Heart right ventricle (tissue), 16 donors: ENCODE measurements around the gene KRT37. TPM values are rescaled to one million over a fixed set of nuclear protein-coding genes. Genes with fewer than 3 reads are reported as not detected.
A peak's percentile ranks its signal among the peaks of the same experiment; 100 is the strongest.

ENCODE experiments used
- ATAC-seq, 8 donors: fragments of 200-7000 bp; cut with Tn5 transposase; one replicate each; pipeline ENCODE4 v1.9.1; 2020; ENCODE audit warnings: mild to moderate bottlenecking in 8 of 8, moderate library complexity in 8 of 8, moderate number of reproducible peaks in 1 of 8
- DNase-seq, 2 donors: peaks; one replicate each; pipeline ENCODE4 v3.0.0-alpha.2; 2020
- H3K27ac ChIP-seq, 10 donors: fragments of 200-600 bp; sonication (generic) in 2 of 10; one replicate each; pipeline versions ENCODE4 v1.5.0 to v1.8.0; 2020 to 2022; ENCODE audit warnings: mild to moderate bottlenecking in 3 of 10
- H3K27me3 ChIP-seq, 7 donors: fragments of 200-600 bp; one replicate each; pipeline ENCODE4 v1.8.0; 2021 to 2022; ENCODE audit warnings: mild to moderate bottlenecking in 2 of 7
- H3K36me3 ChIP-seq, 9 donors: fragments of 200-600 bp; sonication (generic) in 1 of 9; one replicate each; pipeline versions ENCODE4 v1.5.0 to v1.8.0; 2020 to 2022; ENCODE audit warnings: mild to moderate bottlenecking in 2 of 9
- H3K4me1 ChIP-seq, 9 donors: fragments of 200-600 bp; sonication (generic) in 1 of 9; one replicate each; pipeline versions ENCODE4 v1.5.0 to v1.8.0; 2020 to 2022; ENCODE audit warnings: mild to moderate bottlenecking in 4 of 9
- H3K4me3 ChIP-seq, 10 donors: fragments of 200-600 bp; sonication (generic) in 2 of 10; one replicate each; pipeline versions ENCODE4 v1.5.0 to v1.8.0; 2020 to 2022; ENCODE audit warnings: mild to moderate bottlenecking in 7 of 10, moderate library complexity in 2 of 10
- H3K9me3 ChIP-seq, 11 donors: fragments of 200-600 bp in 10 of 11; sonication (generic) in 2 of 11; one replicate each; pipeline versions ENCODE4 v1.5.0 to v1.8.0; 2013 to 2022; ENCODE audit warnings: mild to moderate bottlenecking in 2 of 11, control low read depth in 1 of 11, moderate library complexity in 1 of 11
- WGBS, 2 donors: extraction: QIAGEN DNeasy Blood & Tissue Kit; methylation state at CpG; one replicate each; pipeline ENCODE4 v1.1.7; 2013; ENCODE audit warnings: inconsistent platforms in 1 of 2; 5-methylcytosine and 5-hydroxymethylcytosine counted together
- intact Hi-C, 10 donors: fragments of 100-400 bp; cut with DNase I; formaldehyde crosslinking; loops; one replicate each; pipeline versions ENCODE4 v1.11.1 to v1.14.2; 2022
- polyA plus RNA-seq, 2 donors: library from polyadenylated mRNA; stranded (reverse); fragments of 200-250 nt; gene quantifications; one replicate each; pipeline ENCODE4 v1.2.3, GENCODE V29; 2013
- total RNA-seq, 10 donors: library from RNA; stranded (reverse); fragmentation: NEBNext Ultra II Directional in 3 of 10; extraction: Animal tissue kit (Norgen Biotek cat#: 25700) in 3 of 10; gene quantifications; one replicate each; pipeline versions ENCODE4 v1.2.1 to v1.2.4, GENCODE V29; 2021 to 2023
- TF ChIP-seq, protein P1 (sequence below), 9 donors: fragments of 200-600 bp; sonication (generic) in 2 of 9; IDR thresholded peaks; one replicate each; pipeline versions ENCODE4 v1.5.0 to v1.8.0; 2021 to 2022; ENCODE audit warnings: antibody characterized with exemption in 9 of 9, mild to moderate bottlenecking in 5 of 9, moderate library complexity in 1 of 9
- donor health status: Arrhythmogenic right ventricular cardiomyopathy.
- donor health status: ischemic (EF 13 %, LVEDD 7.1; RV severe dilation, severe dysfunction).
- donor health status: healthy with polysubstance abuse.
- donor health status: DM: no; HTN: yes; CAD: no.
- donor health status: DM: no; HTN: no; CAD: no.
- donor health status: ischemic (EF 25% LVEDD 6.9; RV normal size, moderate dysfunction).
- donor health status: ischemic (EF 25% LVEDD 5.7; RV mildly dilated, moderate dysfunction).
- donor health status: healthy.
- donor health status: DM: yes; HTN: yes; CAD: no.
- donor health status: Ischemic cardiomyopathy.
- donor health status: ischemic (EF 35%, LVEDD 5.7; RV mildly dilated, moderate dysfunction).
- donor health status: nonischemic (EF 11% LVEDD 7.7; RV severe dilation, severe dysfunction).
- donor health status: DM: yes; HTN: yes; CAD: no.
- donor health status: PGD.
- donor health status: ischemic (EF 29% LVEDD 5.4; RV normal size, mild dysfunction).
- donor health status: nonischemic (EF 23%, LVEDD 6.1; RV moderate dilation, normal function).

The KRT37 gene
- total and polyA plus RNA-seq, 12 donors, result not detected

DNA sequence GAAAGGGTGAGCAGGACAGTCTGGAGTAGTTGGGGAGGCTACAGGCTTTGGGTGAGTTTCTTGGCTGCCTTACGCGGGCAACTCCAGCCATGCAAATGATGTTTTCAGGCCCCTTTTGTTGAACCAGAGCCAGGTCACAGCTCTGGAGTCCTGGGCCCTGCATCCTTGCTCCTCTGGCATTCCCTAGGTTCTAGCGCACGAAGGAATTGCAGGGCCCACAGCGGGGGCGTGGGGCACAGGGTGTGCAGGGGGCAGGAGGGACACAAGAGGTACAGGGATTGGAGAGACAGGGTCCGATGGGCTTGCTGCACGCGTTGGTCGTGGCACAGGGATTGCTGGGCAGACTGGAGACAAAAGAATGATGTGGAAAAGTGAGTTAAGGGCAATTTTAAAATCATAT is 30.6 kb downstream of the KRT37 start:
- Histone ChIP-seq H3K36me3 (no peaks in the 10 kb centered on the region), H3K4me1 (peaks cover 0 to 16% (median 12%) of the 10 kb centered on the region in 9 donors), H3K9me3 (no peaks in the 10 kb centered on the region), H3K27me3 (peaks cover 0 to 22% (median 0%) of the 10 kb centered on the region in 7 donors), H3K4me3 (no peak overlapping the region), H3K27ac (no peak overlapping the region)
- DNase-seq, result no peak
- peak in 1 of 8 donors; percentile 40 for ATAC-seq
- TF ChIP-seq, protein P1, sequence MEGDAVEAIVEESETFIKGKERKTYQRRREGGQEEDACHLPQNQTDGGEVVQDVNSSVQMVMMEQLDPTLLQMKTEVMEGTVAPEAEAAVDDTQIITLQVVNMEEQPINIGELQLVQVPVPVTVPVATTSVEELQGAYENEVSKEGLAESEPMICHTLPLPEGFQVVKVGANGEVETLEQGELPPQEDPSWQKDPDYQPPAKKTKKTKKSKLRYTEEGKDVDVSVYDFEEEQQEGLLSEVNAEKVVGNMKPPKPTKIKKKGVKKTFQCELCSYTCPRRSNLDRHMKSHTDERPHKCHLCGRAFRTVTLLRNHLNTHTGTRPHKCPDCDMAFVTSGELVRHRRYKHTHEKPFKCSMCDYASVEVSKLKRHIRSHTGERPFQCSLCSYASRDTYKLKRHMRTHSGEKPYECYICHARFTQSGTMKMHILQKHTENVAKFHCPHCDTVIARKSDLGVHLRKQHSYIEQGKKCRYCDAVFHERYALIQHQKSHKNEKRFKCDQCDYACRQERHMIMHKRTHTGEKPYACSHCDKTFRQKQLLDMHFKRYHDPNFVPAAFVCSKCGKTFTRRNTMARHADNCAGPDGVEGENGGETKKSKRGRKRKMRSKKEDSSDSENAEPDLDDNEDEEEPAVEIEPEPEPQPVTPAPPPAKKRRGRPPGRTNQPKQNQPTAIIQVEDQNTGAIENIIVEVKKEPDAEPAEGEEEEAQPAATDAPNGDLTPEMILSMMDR (IDR thresholded peaks at IDR 0.05), result no peak
- 85 to 88% methylated on average over 10 of the region's 10 CpGs for WGBS, 2 donors
- intact Hi-C loops, result loop anchor here in 1 of 10 donors (10.0 kb wide), 1 partner anchor 61 kb away; no protein-coding TSS in a partner anchor

DNA sequence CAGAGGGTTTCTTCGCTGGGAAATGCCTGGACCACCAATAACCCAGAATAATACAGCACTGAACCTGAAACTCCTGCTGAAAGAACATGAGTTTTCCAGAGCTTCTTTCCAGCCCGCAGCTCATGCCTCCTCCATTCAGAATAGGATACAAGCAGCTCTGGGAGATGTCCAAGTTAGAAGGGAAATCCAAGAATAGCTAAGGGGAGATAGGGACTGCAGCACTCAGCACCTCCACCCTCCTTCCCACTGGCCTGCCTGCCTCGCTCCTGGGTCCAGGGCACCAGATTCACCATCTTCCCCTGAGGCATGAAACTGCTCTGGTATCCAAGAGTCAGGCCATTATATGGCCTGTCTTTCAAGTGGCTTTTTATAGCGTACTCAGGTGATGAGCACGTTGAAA is 31.1 kb downstream of the KRT37 start:
- peak; percentile 75 to 97 (median 92) for ATAC-seq
- H3K27ac ChIP-seq, result peak overlapping the region in 1 of 10 donors; percentile 22
- TF ChIP-seq, protein P1 (IDR thresholded peaks at IDR 0.05), result no peak
- no peaks in the 10 kb centered on the region for H3K9me3 ChIP-seq
- 22 to 33% methylated on average over 5 of the region's 5 CpGs for WGBS, 2 donors
- intact Hi-C loops, result loop anchor here in 1 of 10 donors (10.0 kb wide), 1 partner anchor 62 kb away; no protein-coding TSS in a partner anchor
- H3K36me3 ChIP-seq, result no peaks in the 10 kb centered on the region
- H3K4me3 ChIP-seq, result no peak overlapping the region
- peaks cover 0 to 18% (median 0%) of the 10 kb centered on the region in 7 donors for H3K27me3 ChIP-seq
- peak; percentile 29 to 35 for DNase-seq
- H3K4me1 ChIP-seq, result peaks cover 0 to 16% (median 12%) of the 10 kb centered on the region in 9 donors

DNA sequence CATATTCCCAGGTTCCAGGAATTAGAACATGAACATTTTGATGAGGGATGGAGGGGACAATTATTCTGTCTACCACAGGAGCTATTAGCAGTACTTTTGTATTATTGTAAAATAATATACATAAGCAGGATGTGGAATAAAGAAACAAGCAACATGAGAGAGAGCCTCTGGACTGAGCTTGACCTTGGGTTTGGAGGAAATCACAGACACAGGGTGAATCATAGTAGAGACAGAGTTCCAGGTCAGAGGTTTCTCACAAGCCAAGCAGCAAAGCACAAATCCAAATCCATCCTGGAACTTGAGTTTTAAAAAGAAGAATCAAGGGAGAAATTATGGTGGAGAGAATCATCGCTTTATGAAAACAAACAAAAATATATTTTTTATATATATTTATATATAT is 32.1 kb downstream of the KRT37 start:
- no peak for DNase-seq
- intact Hi-C loops, result loop anchor here in 1 of 10 donors (10.0 kb wide), 1 partner anchor 63 kb away; no protein-coding TSS in a partner anchor
- H3K4me1 ChIP-seq, result peaks cover 0 to 16% (median 12%) of the 10 kb centered on the region in 9 donors
- peaks cover 0 to 16% (median 0%) of the 10 kb centered on the region in 7 donors for H3K27me3 ChIP-seq
- 91 to 93% methylated on average over 1 of the region's 1 CpG for WGBS, 2 donors
- no peak overlapping the region for H3K27ac ChIP-seq
- peaks cover 0 to 7% (median under 1%) of the 10 kb centered on the region in 11 donors for H3K9me3 ChIP-seq
- H3K36me3 ChIP-seq, result no peaks in the 10 kb centered on the region
- H3K4me3 ChIP-seq, result no peak overlapping the region
- TF ChIP-seq, protein P1 (IDR thresholded peaks at IDR 0.05), result no peak
- ATAC-seq, result no peak

DNA sequence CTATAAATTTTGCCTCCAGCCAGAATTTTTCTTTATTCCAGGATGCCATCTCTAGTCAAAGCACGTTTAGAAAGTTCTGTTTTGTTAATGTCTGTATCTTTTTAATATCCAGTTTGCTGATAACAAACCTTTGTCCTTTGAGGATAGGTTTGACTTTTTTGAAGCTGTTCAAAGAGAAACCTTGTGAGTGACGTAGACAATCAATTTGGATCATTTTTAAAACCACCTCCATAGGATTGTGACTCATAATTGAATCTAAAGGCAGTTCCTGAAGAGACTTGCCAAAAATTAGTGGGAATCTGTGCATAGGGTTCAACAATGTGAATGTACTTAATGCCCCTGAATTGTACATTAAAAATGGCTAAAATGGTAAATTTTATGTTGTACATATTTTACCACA is 32.9 kb downstream of the KRT37 start:
- Histone ChIP-seq H3K27ac (no peak overlapping the region), H3K36me3 (no peaks in the 10 kb centered on the region), H3K27me3 (peaks cover 0 to 16% (median 0%) of the 10 kb centered on the region in 7 donors), H3K4me1 (peaks cover 0 to 16% (median 12%) of the 10 kb centered on the region in 9 donors), H3K9me3 (peaks cover 0 to 14% (median 8%) of the 10 kb centered on the region in 11 donors), H3K4me3 (no peak overlapping the region)
- 61 to 72% methylated on average over 2 of the region's 2 CpGs for WGBS, 2 donors
- no peak for DNase-seq
- TF ChIP-seq, protein P1 (IDR thresholded peaks at IDR 0.05), result no peak
- ATAC-seq, result no peak
- intact Hi-C loops, result loop anchor here in 1 of 10 donors (10.0 kb wide), 1 partner anchor 63 kb away; no protein-coding TSS in a partner anchor
